H1 (cell line): ENCODE data around the gene MPP4. TPM values are rescaled to one million over a fixed set of nuclear protein-coding genes. Genes with fewer than 3 reads are reported as not detected.

ENCODE experiments used
- BACH1 ChIP-seq: IDR thresholded peaks from 2 replicates; pipeline ENCODE4 v1.6.1; 2012; ENCODE audit warnings: low read length, improper control_type of control experiment
- CTBP2 ChIP-seq: IDR thresholded peaks from 2 replicates; pipeline ENCODE4 v1.7.0; 2011; ENCODE audit warnings: borderline replicate concordance, mild to moderate bottlenecking, moderate library complexity, mixed read lengths, low read length; ENCODE audit not compliant: insufficient read depth, insufficient read length
- RAD21 ChIP-seq, 2 experiments: IDR thresholded peaks in 1 of 2; conservative IDR thresholded peaks in 1 of 2; 2 replicates each; pipeline ENCODE4 v1.6.1; 2011; ENCODE audit warnings: low read depth in 2 of 2, low read length in 2 of 2, improper control_type of control experiment in 1 of 2, inconsistent platforms in 1 of 2, mild to moderate bottlenecking in 1 of 2, moderate library complexity in 1 of 2
- SAP30 ChIP-seq: fragments of 300-600 bp; sonication (generic); IDR thresholded peaks from 2 replicates; pipeline ENCODE4 v1.7.1; 2012; ENCODE audit warnings: low read length, moderate library complexity, mild to moderate bottlenecking, inconsistent platforms; ENCODE audit not compliant: insufficient read depth, insufficient replicate concordance
- SUZ12 ChIP-seq: fragments of 200-600 bp; sonication (generic); IDR thresholded peaks from 2 replicates; pipeline ENCODE4 v1.6.1; 2012; ENCODE audit warnings: mild to moderate bottlenecking, inconsistent platforms, low read length, moderate library complexity, mixed read lengths
- USF2 ChIP-seq: IDR thresholded peaks from 2 replicates; pipeline ENCODE4 v1.6.1; 2011; ENCODE audit warnings: low read length, improper control_type of control experiment
- polyA plus RNA-seq, 7 experiments: library from polyadenylated mRNA; depleted of rRNA in 3 of 7; stranded (reverse) in 5 of 7; unstranded in 2 of 7; fragments of >200 nt in 5 of 7; fragments of 200-250 nt in 2 of 7; gene quantifications; 1 replicate in 5 of 7; 2 replicates in 1 of 7; 4 replicates in 1 of 7; pipeline versions ENCODE4 v1.2.1 to v1.2.3, GENCODE V29; 2011 to 2013; ENCODE audit warnings: missing spikeins in 2 of 7, mixed read lengths in 2 of 7
- total RNA-seq: library from RNA; stranded (reverse); fragmentation: NEBNext Ultra II Directional; extraction: Animal tissue kit (Norgen Biotek cat#: 25700); gene quantifications from 2 replicates; pipeline ENCODE4 v1.2.1, GENCODE V29; 2021
- TF ChIP-seq, protein P1 (sequence below): fragments of 300-600 bp; sonication (generic); IDR thresholded peaks from 2 replicates; pipeline ENCODE4 v1.7.1; 2012; ENCODE audit warnings: low read length, moderate library complexity, mild to moderate bottlenecking, inconsistent platforms; ENCODE audit not compliant: insufficient replicate concordance

MPP4 gene
- total and polyA plus RNA-seq, 2 of the 8 experiments (the other 6 are each of a cell fraction or from before 2014, with no cell fraction given): not detected

- TF ChIP-seq, protein P1, sequence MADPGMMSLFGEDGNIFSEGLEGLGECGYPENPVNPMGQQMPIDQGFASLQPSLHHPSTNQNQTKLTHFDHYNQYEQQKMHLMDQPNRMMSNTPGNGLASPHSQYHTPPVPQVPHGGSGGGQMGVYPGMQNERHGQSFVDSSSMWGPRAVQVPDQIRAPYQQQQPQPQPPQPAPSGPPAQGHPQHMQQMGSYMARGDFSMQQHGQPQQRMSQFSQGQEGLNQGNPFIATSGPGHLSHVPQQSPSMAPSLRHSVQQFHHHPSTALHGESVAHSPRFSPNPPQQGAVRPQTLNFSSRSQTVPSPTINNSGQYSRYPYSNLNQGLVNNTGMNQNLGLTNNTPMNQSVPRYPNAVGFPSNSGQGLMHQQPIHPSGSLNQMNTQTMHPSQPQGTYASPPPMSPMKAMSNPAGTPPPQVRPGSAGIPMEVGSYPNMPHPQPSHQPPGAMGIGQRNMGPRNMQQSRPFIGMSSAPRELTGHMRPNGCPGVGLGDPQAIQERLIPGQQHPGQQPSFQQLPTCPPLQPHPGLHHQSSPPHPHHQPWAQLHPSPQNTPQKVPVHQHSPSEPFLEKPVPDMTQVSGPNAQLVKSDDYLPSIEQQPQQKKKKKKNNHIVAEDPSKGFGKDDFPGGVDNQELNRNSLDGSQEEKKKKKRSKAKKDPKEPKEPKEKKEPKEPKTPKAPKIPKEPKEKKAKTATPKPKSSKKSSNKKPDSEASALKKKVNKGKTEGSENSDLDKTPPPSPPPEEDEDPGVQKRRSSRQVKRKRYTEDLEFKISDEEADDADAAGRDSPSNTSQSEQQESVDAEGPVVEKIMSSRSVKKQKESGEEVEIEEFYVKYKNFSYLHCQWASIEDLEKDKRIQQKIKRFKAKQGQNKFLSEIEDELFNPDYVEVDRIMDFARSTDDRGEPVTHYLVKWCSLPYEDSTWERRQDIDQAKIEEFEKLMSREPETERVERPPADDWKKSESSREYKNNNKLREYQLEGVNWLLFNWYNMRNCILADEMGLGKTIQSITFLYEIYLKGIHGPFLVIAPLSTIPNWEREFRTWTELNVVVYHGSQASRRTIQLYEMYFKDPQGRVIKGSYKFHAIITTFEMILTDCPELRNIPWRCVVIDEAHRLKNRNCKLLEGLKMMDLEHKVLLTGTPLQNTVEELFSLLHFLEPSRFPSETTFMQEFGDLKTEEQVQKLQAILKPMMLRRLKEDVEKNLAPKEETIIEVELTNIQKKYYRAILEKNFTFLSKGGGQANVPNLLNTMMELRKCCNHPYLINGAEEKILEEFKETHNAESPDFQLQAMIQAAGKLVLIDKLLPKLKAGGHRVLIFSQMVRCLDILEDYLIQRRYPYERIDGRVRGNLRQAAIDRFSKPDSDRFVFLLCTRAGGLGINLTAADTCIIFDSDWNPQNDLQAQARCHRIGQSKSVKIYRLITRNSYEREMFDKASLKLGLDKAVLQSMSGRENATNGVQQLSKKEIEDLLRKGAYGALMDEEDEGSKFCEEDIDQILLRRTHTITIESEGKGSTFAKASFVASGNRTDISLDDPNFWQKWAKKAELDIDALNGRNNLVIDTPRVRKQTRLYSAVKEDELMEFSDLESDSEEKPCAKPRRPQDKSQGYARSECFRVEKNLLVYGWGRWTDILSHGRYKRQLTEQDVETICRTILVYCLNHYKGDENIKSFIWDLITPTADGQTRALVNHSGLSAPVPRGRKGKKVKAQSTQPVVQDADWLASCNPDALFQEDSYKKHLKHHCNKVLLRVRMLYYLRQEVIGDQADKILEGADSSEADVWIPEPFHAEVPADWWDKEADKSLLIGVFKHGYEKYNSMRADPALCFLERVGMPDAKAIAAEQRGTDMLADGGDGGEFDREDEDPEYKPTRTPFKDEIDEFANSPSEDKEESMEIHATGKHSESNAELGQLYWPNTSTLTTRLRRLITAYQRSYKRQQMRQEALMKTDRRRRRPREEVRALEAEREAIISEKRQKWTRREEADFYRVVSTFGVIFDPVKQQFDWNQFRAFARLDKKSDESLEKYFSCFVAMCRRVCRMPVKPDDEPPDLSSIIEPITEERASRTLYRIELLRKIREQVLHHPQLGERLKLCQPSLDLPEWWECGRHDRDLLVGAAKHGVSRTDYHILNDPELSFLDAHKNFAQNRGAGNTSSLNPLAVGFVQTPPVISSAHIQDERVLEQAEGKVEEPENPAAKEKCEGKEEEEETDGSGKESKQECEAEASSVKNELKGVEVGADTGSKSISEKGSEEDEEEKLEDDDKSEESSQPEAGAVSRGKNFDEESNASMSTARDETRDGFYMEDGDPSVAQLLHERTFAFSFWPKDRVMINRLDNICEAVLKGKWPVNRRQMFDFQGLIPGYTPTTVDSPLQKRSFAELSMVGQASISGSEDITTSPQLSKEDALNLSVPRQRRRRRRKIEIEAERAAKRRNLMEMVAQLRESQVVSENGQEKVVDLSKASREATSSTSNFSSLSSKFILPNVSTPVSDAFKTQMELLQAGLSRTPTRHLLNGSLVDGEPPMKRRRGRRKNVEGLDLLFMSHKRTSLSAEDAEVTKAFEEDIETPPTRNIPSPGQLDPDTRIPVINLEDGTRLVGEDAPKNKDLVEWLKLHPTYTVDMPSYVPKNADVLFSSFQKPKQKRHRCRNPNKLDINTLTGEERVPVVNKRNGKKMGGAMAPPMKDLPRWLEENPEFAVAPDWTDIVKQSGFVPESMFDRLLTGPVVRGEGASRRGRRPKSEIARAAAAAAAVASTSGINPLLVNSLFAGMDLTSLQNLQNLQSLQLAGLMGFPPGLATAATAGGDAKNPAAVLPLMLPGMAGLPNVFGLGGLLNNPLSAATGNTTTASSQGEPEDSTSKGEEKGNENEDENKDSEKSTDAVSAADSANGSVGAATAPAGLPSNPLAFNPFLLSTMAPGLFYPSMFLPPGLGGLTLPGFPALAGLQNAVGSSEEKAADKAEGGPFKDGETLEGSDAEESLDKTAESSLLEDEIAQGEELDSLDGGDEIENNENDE: no peak
- TF ChIP-seq SUZ12 (no peak), CTBP2 (no peak), RAD21 (IDR thresholded peaks at IDR 0.05 in 1 of 2, conservative IDR thresholded peaks at IDR 0.05 in 1 of 2; ENCODE audit: low read depth in 2 of 2, low read length in 2 of 2) (no peak), BACH1 (no peak), USF2 (no peak), SAP30 (no peak)
- TF ChIP-seq, all 59 proteins: peak for 0
Measured at GRCh38 chr2:201734111-201734510, 35.7 kb upstream of the MPP4 start (continued).
